B cell (primary cell): ENCODE measurements around the gene EPHA10. TPM values are rescaled to one million over a fixed set of nuclear protein-coding genes. Genes with fewer than 3 reads are reported as not detected.

Experiments used
- ATAC-seq: fragments of 200-7000 bp; cut with Tn5 transposase; one replicate; pipeline ENCODE4 v1.10.0; 2021; ENCODE audit warnings: low read depth, mild to moderate bottlenecking, moderate number of reproducible peaks, moderate library complexity
- CTCF ChIA-PET: fragments of 350-600 bp; sonication (Branson Sonifier 250); formaldehyde crosslinking; loops from one replicate; lab custom pipeline; 2021; ENCODE audit warnings: antibody characterized with exemption, inconsistent platforms; lab: Charles Lee
- POLR2A ChIA-PET: fragments of 350-600 bp; sonication (Branson Sonifier 250); formaldehyde crosslinking; loops from one replicate; lab custom pipeline; 2021; ENCODE audit warnings: antibody characterized with exemption; lab: Charles Lee
- DNase-seq: peaks from one replicate; pipeline ENCODE4 v3.0.0; 2013
- H2AFZ ChIP-seq: 2 replicates; pipeline ENCODE4 v1.6.1; 2012; ENCODE audit warnings: mild to moderate bottlenecking, low read depth, low read length; ENCODE audit not compliant: insufficient read depth, poor library complexity, severe bottlenecking
- H3K27ac ChIP-seq, 2 donors: 1 replicate in 1 of 2; 2 replicates in 1 of 2; pipeline ENCODE4 v1.5.1; 2012 to 2013; ENCODE audit warnings: low read length in 2 of 2, mild to moderate bottlenecking in 2 of 2, moderate library complexity in 1 of 2
- H3K27me3 ChIP-seq, 4 experiments: fragments of 200-600 bp in 1 of 4; sonication (generic) in 1 of 4; replicated peaks in 1 of 4; 1 replicate in 2 of 4; 2 replicates in 2 of 4; pipeline versions ENCODE4 v1.6.1 to v1.7.0; 2013 to 2016; ENCODE audit warnings: low read length in 3 of 4, mild to moderate bottlenecking in 2 of 4, mixed read lengths in 1 of 4, moderate library complexity in 1 of 4; ENCODE audit not compliant: insufficient read depth in 4 of 4, control insufficient read depth in 3 of 4; ENCODE audit errors: control extremely low read depth in 1 of 4
- H3K36me3 ChIP-seq, 2 experiments: replicated peaks in 1 of 2; 1 replicate in 1 of 2; 2 replicates in 1 of 2; pipeline versions ENCODE4 v1.6.1 to v1.7.1; 2013; ENCODE audit warnings: low read length in 1 of 2; ENCODE audit not compliant: insufficient read depth in 2 of 2, control insufficient read depth in 1 of 2; ENCODE audit errors: control extremely low read depth in 1 of 2, extremely low read depth in 1 of 2
- H3K4me1 ChIP-seq, 2 donors: fragments of 200-600 bp in 1 of 2; sonication (generic) in 1 of 2; 1 replicate in 1 of 2; 2 replicates in 1 of 2; pipeline versions ENCODE4 v1.5.1 to v1.6.1; 2013 to 2017; ENCODE audit warnings: low read length in 2 of 2; ENCODE audit not compliant: control insufficient read depth in 2 of 2, insufficient read depth in 2 of 2
- H3K4me2 ChIP-seq: replicated peaks from 2 replicates; pipeline ENCODE3; 2012; ENCODE audit warnings: mild to moderate bottlenecking, low read depth, low read length; ENCODE audit not compliant: poor library complexity, severe bottlenecking
- H3K4me3 ChIP-seq, 5 experiments: fragments of 200-600 bp in 1 of 5; sonication (generic) in 1 of 5; 1 replicate in 3 of 5; 2 replicates in 2 of 5; pipeline versions ENCODE4 v1.5.1 to v1.7.0; 2011 to 2016; ENCODE audit warnings: low read length in 4 of 5, mild to moderate bottlenecking in 4 of 5, low read depth in 2 of 5, control low read depth in 1 of 5, moderate library complexity in 1 of 5; ENCODE audit not compliant: insufficient read depth in 1 of 5; ENCODE audit errors: control extremely low read depth in 1 of 5, extremely low read depth in 1 of 5
- H3K79me2 ChIP-seq: fragments of 200-600 bp; sonication (generic); one replicate; pipeline ENCODE4 v1.6.0; 2016; ENCODE audit warnings: low read length; ENCODE audit not compliant: control insufficient read depth, insufficient read depth
- H3K9ac ChIP-seq: fragments of 200-600 bp; sonication (generic); 2 replicates; pipeline ENCODE4 v1.6.1; 2017; ENCODE audit warnings: mild to moderate bottlenecking, low read length, moderate library complexity
- H3K9me3 ChIP-seq, 3 donors: one replicate each; pipeline versions ENCODE4 v1.6.1 to v1.7.1; 2013; ENCODE audit warnings: low read length in 2 of 3; ENCODE audit not compliant: control insufficient read depth in 2 of 3, insufficient read depth in 1 of 3; ENCODE audit errors: control extremely low read depth in 1 of 3
- H4K20me1 ChIP-seq: 2 replicates; pipeline ENCODE4 v1.6.0; 2012; ENCODE audit warnings: mild to moderate bottlenecking, low read length; ENCODE audit not compliant: insufficient read depth, control insufficient read depth, poor library complexity, severe bottlenecking
- H3K27ac Mint-ChIP-seq: one replicate; pipeline ENCODE4 v1.8.0; 2021; ENCODE audit warnings: mixed read lengths
- H3K27me3 Mint-ChIP-seq: one replicate; pipeline ENCODE4 v1.8.0; 2021; ENCODE audit warnings: mixed read lengths
- H3K4me1 Mint-ChIP-seq: one replicate; pipeline ENCODE4 v1.8.0; 2021; ENCODE audit warnings: mixed read lengths
- H3K4me3 Mint-ChIP-seq: one replicate; pipeline ENCODE4 v1.8.0; 2021; ENCODE audit warnings: mixed read lengths
- H3K9me3 Mint-ChIP-seq: one replicate; pipeline ENCODE4 v1.8.0; 2022; ENCODE audit warnings: mixed read lengths; ENCODE audit not compliant: insufficient read depth
- CTCF ChIP-seq: fragments of 200-600 bp; IDR thresholded peaks from one replicate; pipeline ENCODE4 v1.8.0; 2022; ENCODE audit warnings: antibody characterized with exemption, mild to moderate bottlenecking
- EZH2 ChIP-seq: IDR thresholded peaks from 2 replicates; pipeline ENCODE4 v1.6.1; 2012; ENCODE audit warnings: borderline replicate concordance, low read depth, mild to moderate bottlenecking, moderate library complexity, low read length; ENCODE audit not compliant: insufficient read depth, poor library complexity, severe bottlenecking
- WGBS: methylation state at CpG from one replicate; pipeline ENCODE4 v1.1.5; 2013; ENCODE audit warnings: missing lambda C conversion rate; ENCODE audit not compliant: insufficient coverage; 5-methylcytosine and 5-hydroxymethylcytosine counted together
- intact Hi-C: fragments of 100-400 bp; cut with micrococcal nuclease; formaldehyde crosslinking; loops from one replicate; pipeline ENCODE4 v1.10.0; 2022
- polyA plus RNA-seq: library from polyadenylated mRNA; depleted of rRNA; stranded (reverse); fragments of >200 nt; gene quantifications from 2 replicates; pipeline ENCODE4 v1.2.3, GENCODE V29; 2012
- total RNA-seq, 2 donors: library from RNA; stranded (reverse); fragments of 120-200 nt in 1 of 2; gene quantifications; 1 replicate in 1 of 2; 2 replicates in 1 of 2; pipeline versions ENCODE4 v1.2.3 to v1.2.4, GENCODE V29; 2013 to 2022

Gene EPHA10
- total and polyA plus RNA-seq, 2 donors (not counting 1 experiment from before 2014, with no cell fraction given): 0.39 to 0.94 TPM

GRCh38 chr1:37699147-37699546 is 65.8 kb downstream of the EPHA10 start:
- Histone ChIP-seq H2AFZ (no peak overlapping the region), H3K27ac (no peak overlapping the region), H3K36me3 (no peaks in the 10 kb centered on the region), H3K9ac (no peak overlapping the region), H3K4me1 (no peaks in the 10 kb centered on the region), H3K27me3 (no peaks in the 10 kb centered on the region), H4K20me1 (no peaks in the 10 kb centered on the region), H3K4me2 (no peak overlapping the region), H3K4me3 (no peak overlapping the region), H3K79me2 (no peaks in the 10 kb centered on the region), H3K9me3 (no peaks in the 10 kb centered on the region)
- H3K4me1 Mint-ChIP-seq: no peaks in the 10 kb centered on the region
- ChIA-PET CTCF (no interaction called here), POLR2A (no interaction called here)
- no peaks in the 10 kb centered on the region for H3K9me3 Mint-ChIP-seq
- ATAC-seq: no peak
- H3K27me3 Mint-ChIP-seq: no peaks in the 10 kb centered on the region
- H3K4me3 Mint-ChIP-seq: no peak overlapping the region
- intact Hi-C loops: no loop called here
- no peak for DNase-seq
- no peak overlapping the region for H3K27ac Mint-ChIP-seq
- 75% methylated on average over 4 of the region's 7 CpGs for WGBS
- TF ChIP-seq EZH2 (no peak), CTCF (no peak)

DNA sequence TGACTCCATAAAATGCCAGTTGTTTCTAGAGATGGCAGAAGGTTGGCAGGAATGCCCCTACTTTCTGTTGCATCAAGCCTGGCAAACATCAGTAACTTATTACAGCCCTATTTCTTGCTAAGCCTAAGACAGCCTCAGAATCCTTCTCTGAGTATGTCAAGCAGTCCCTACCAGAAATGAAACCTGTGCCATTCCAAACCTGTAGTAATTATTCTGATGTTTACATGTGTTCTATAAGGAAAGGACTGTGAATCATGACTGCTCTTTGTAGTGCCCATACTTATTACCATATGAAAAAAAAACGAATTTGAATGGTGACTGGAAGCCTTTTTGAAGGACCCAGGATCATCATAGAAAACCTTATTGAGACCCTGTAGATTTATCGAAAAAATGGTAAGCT is 67.2 kb downstream of the EPHA10 start:
- Histone ChIP-seq H3K9me3 (no peaks in the 10 kb centered on the region), H3K27me3 (no peaks in the 10 kb centered on the region), H3K4me1 (peaks cover 2% of the 10 kb centered on the region in 2 donors), H3K79me2 (no peaks in the 10 kb centered on the region), H2AFZ (no peak overlapping the region), H4K20me1 (no peaks in the 10 kb centered on the region), H3K4me2 (no peak overlapping the region), H3K4me3 (no peak overlapping the region), H3K27ac (no peak overlapping the region), H3K36me3 (no peaks in the 10 kb centered on the region), H3K9ac (no peak overlapping the region)
- ATAC-seq (no peak), DNase-seq (no peak)
- Mint-ChIP-seq H3K4me3 (no peak overlapping the region), H3K4me1 (peaks cover 1% of the 10 kb centered on the region), H3K27me3 (no peaks in the 10 kb centered on the region), H3K9me3 (no peaks in the 10 kb centered on the region), H3K27ac (no peak overlapping the region)
- TF ChIP-seq EZH2 (no peak), CTCF (no peak)
- intact Hi-C loops: no loop called here
- ChIA-PET CTCF (no interaction called here), POLR2A (no interaction called here)
- 100% methylated on average over 1 of the region's 2 CpGs for WGBS
